Thyroid gland (tissue), 4 donors: ENCODE data around the gene EML5. TPM values are rescaled to one million over a fixed set of nuclear protein-coding genes. Genes with fewer than 3 reads are reported as not detected.

Experiments
- DNase-seq, 2 donors: peaks; one replicate each; pipeline ENCODE4 v3.0.0-alpha.2; 2019
- H3K27ac ChIP-seq, 3 donors: fragments of 200-600 bp; sonication (generic); 1 replicate in 2 of 3; 2 replicates in 1 of 3; pipeline ENCODE4 v1.5.1; 2016 to 2019; ENCODE audit warnings: mild to moderate bottlenecking in 1 of 3, moderate library complexity in 1 of 3
- H3K27me3 ChIP-seq: fragments of 200-600 bp; sonication (generic); one replicate; pipeline ENCODE4 v1.5.1; 2019
- H3K36me3 ChIP-seq, 2 donors: fragments of 200-600 bp; sonication (generic); one replicate each; pipeline ENCODE4 v1.5.1; 2016 to 2019
- H3K4me1 ChIP-seq, 2 donors: fragments of 200-600 bp; sonication (generic); one replicate each; pipeline ENCODE4 v1.5.1; 2017 to 2019
- H3K4me3 ChIP-seq, 3 donors: fragments of 200-600 bp; sonication (generic); replicated peaks in 1 of 3; 1 replicate in 2 of 3; 2 replicates in 1 of 3; pipeline ENCODE4 v1.5.1; 2016; ENCODE audit warnings: mild to moderate bottlenecking in 1 of 3
- H3K9me3 ChIP-seq: fragments of 200-600 bp; sonication (generic); one replicate; pipeline ENCODE4 v1.5.1; 2017
- POLR2A ChIP-seq, 2 donors: fragments of 450-650 bp; IDR thresholded peaks; one replicate each; pipeline ENCODE4 v1.6.1; 2017; ENCODE audit warnings: antibody characterized with exemption in 2 of 2, mild to moderate bottlenecking in 2 of 2, moderate library complexity in 1 of 2
- WGBS, 2 donors: methylation state at CpG; one replicate each; pipeline ENCODE4 v1.1.5; 2017; 5-methylcytosine and 5-hydroxymethylcytosine counted together
- intact Hi-C: fragments of 100-400 bp; cut with DNase I; formaldehyde crosslinking; loops from one replicate; pipeline ENCODE4 v1.15.1; 2023
- total RNA-seq, 4 donors: library from RNA; depleted of rRNA; stranded (reverse); fragments of >200 nt; gene quantifications; one replicate each; pipeline ENCODE4 v1.2.3, GENCODE V29; 2016
- TF ChIP-seq, protein P1 (sequence below), 6 experiments: fragments of 200-600 bp in 3 of 6; fragments of 450-650 bp in 3 of 6; sonication (generic) in 3 of 6; IDR thresholded peaks; one replicate each; pipeline ENCODE4 v1.5.1; 2016 to 2019; ENCODE audit warnings: antibody characterized with exemption in 6 of 6, mild to moderate bottlenecking in 2 of 6, inconsistent platforms in 1 of 6, moderate library complexity in 1 of 6

The EML5 gene
- total RNA-seq, 4 donors from 2014 or later = 3.8 to 15.8 (median 7.3) TPM

DNA sequence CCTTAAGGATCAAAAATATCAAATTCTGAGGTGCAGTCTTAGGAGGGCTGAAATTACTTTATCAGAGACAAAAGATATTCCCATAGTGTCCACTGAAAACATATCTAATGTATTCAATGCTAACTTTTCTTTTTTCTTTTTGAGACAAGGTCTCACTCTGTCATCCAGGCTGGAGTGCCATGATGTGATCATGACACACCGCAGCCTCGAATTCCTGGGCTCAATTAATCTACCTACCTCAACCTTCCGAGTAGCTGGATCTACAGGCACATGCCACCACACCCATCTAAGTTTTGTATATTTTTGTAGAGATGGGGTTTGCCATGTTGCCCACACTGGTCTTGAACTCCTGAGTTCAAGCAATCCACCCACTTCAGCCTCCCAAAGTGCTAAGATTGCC lies 161.7 kb downstream of the EML5 start:
- Histone ChIP-seq H3K4me1 (no peaks in the 10 kb centered on the region), H3K36me3 (no peaks in the 10 kb centered on the region), H3K9me3 (no peaks in the 10 kb centered on the region), H3K4me3 (no peak overlapping the region), H3K27me3 (no peaks in the 10 kb centered on the region), H3K27ac (no peak overlapping the region)
- 63 to 93% methylated on average over 3 of the region's 3 CpGs for WGBS, 2 donors
- intact Hi-C loops = no loop called here
- TF ChIP-seq, protein P1, sequence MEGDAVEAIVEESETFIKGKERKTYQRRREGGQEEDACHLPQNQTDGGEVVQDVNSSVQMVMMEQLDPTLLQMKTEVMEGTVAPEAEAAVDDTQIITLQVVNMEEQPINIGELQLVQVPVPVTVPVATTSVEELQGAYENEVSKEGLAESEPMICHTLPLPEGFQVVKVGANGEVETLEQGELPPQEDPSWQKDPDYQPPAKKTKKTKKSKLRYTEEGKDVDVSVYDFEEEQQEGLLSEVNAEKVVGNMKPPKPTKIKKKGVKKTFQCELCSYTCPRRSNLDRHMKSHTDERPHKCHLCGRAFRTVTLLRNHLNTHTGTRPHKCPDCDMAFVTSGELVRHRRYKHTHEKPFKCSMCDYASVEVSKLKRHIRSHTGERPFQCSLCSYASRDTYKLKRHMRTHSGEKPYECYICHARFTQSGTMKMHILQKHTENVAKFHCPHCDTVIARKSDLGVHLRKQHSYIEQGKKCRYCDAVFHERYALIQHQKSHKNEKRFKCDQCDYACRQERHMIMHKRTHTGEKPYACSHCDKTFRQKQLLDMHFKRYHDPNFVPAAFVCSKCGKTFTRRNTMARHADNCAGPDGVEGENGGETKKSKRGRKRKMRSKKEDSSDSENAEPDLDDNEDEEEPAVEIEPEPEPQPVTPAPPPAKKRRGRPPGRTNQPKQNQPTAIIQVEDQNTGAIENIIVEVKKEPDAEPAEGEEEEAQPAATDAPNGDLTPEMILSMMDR (IDR thresholded peaks at IDR 0.05) = no peak
- no peak for TF ChIP-seq POLR2A (IDR thresholded peaks at IDR 0.05)
- DNase-seq = no peak

DNA sequence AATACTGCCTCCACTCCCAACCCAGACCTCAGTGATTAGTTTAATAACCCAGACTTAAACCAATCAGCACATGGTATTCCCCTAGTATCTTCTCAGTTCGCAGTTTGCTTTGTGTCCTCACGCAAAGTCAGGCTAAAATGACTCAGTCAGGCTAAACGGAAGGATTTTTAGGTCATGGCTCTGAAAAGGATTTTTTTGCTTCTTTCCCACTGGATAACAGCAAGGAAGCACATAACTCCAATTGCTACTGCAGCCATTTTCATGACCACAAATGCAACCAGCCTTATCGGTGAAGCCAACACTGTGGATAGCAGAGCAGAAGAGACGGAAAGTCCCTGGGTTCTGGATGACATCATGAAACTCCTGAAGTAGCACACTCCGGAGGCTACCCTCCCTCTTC lies 162.2 kb downstream of the EML5 start:
- DNase-seq = no peak
- H3K27ac ChIP-seq = no peak overlapping the region
- no peaks in the 10 kb centered on the region for H3K9me3 ChIP-seq
- no peak for TF ChIP-seq POLR2A (IDR thresholded peaks at IDR 0.05)
- TF ChIP-seq, protein P1 (IDR thresholded peaks at IDR 0.05) = no peak
- WGBS, 2 donors = 62 to 76% methylated on average over 6 of the region's 6 CpGs
- no peaks in the 10 kb centered on the region for H3K36me3 ChIP-seq
- H3K4me1 ChIP-seq = no peaks in the 10 kb centered on the region
- intact Hi-C loops = no loop called here
- no peak overlapping the region for H3K4me3 ChIP-seq
- H3K27me3 ChIP-seq = no peaks in the 10 kb centered on the region

DNA sequence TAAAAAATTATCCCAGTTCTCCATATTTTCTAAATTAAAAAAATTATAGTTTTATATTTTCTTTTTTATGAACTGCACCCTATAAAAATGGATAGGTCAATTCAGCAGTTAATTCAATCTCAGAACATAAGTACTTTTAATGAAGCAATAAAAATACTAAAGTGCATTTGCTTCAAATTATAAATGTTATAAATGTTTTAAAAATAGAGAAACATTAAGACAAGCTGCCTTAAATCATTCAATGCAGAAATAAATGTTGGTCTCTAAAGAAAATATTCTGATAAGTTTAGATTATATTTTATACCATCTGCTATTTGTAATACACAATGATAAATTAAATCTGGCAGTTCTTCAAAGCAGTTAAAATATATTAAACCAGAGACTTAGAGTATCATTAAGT lies 164.3 kb downstream of the EML5 start:
- H3K9me3 ChIP-seq = no peaks in the 10 kb centered on the region
- H3K36me3 ChIP-seq = no peaks in the 10 kb centered on the region
- H3K27me3 ChIP-seq = no peaks in the 10 kb centered on the region
- intact Hi-C loops = no loop called here
- H3K4me3 ChIP-seq = no peak overlapping the region
- TF ChIP-seq, protein P1 (IDR thresholded peaks at IDR 0.05) = no peak
- TF ChIP-seq POLR2A (IDR thresholded peaks at IDR 0.05) = no peak
- no peaks in the 10 kb centered on the region for H3K4me1 ChIP-seq
- no peak for DNase-seq
- no peak overlapping the region for H3K27ac ChIP-seq

DNA sequence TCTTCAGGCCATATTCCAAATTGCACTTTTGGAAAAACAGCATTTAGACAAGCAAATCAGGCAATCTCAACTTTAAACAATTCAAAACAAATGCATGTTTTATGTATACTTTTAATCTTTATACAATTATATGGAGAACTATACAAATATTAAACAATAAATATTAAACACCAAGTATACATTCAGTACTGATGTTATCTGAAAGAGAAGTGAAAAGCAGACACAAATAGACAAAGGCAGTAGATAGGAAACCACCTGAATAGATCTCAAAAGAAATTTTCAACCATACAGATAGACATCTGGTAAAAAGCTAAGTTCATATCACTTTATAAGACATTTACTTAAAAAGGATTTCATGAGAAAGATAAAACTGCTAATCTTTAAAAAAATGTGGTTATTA lies 164.7 kb downstream of the EML5 start:
- intact Hi-C loops = no loop called here
- Histone ChIP-seq H3K27me3 (no peaks in the 10 kb centered on the region), H3K36me3 (no peaks in the 10 kb centered on the region)

DNA sequence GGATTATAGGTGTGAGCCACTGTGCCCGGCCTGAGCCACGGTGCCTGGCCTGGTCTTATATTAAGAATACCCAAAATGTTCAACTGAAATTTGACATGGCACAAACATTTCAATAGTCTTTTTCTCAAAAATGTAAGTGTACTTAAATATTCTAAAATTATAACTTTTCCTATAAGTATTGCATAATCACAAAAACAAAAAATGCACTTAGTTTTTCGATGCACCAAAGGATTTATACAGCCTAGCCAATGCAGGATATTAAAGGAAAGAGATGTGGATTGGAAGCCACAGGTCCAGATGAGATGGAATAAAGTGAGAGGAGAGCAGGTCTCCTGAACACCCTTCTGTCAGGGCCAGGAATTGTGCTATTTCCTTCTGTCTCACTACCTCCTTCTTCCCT lies 167.1 kb downstream of the EML5 start:
- Histone ChIP-seq H3K36me3 (no peaks in the 10 kb centered on the region), H3K4me3 (no peak overlapping the region), H3K4me1 (no peaks in the 10 kb centered on the region), H3K27me3 (no peaks in the 10 kb centered on the region), H3K9me3 (no peaks in the 10 kb centered on the region), H3K27ac (no peak overlapping the region)
- 94 to 99% methylated on average over 3 of the region's 3 CpGs for WGBS, 2 donors
- TF ChIP-seq, protein P1 (IDR thresholded peaks at IDR 0.05) = no peak
- no peak for TF ChIP-seq POLR2A (IDR thresholded peaks at IDR 0.05)
- no peak for DNase-seq
- intact Hi-C loops = no loop called here

More for the DNA sequence above, 164.7 kb downstream of the EML5 start:
- H3K4me1 ChIP-seq = no peaks in the 10 kb centered on the region
- no peak for DNase-seq
- no peak overlapping the region for H3K4me3 ChIP-seq
- no peak overlapping the region for H3K27ac ChIP-seq
- TF ChIP-seq, protein P1 (IDR thresholded peaks at IDR 0.05) = no peak
- TF ChIP-seq POLR2A (IDR thresholded peaks at IDR 0.05) = no peak
- H3K9me3 ChIP-seq = no peaks in the 10 kb centered on the region
